ENCODE measurements around the gene ANKRD11.
A peak's percentile ranks its signal among the peaks of the same experiment; 100 is the strongest.

Gene ANKRD11

DNA sequence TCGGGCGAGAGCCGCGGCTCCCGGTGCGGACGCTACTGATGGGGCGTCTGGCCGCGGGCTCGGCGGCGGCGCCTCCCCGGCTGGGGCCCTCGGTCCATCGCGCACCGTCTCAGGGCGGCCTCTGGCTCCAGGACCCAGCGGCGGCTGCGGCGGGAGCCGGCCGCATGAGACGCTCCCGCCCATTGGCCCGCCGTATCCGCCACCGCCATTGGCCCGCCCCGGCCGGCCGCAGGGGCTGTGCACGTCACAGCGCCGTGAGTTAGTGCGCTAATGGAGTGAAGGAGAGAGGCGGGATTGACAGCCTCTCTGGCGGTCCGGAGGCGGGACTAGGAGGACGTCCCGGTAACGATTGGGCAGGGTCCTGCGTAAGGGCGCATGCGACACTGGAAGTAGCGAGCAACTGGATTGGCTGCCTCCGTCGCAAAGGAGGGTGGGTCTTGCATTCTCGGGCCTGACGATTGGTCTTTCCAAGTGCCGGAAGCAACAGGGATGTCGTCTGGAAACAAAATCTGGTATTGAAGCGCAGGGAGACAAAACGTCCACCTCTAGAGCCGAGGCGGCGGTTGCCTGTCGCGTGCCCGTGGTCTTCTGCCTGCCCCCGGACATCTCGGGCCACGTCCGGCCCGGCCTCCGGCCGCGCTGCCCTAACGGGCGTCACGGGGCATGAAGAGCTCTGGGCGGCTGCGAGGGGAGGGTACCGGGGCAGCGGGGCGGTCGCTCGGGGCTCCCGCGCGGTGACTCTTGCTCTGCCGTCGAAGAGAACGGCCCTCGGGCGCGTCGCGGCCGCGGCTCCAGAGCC is at the start of gene ANKRD11:
Gene ANKRD11, minus strand, starts transcription at position 123 of the 799 bp plus-strand sequence. CDS start 173,542 bp downstream, outside the sequence.
- Histone ChIP-seq H3K9me3 (ENCODE audit: severe bottlenecking) (no peaks in the 10 kb centered on the region), H3K4me3 (ENCODE audit: low read depth, low read length) (peak within 1 kb of the TSS; percentile 79), H3K27ac (peak within 1 kb of the TSS; percentile 77), H3K27me3 (ENCODE audit: insufficient read depth, low read depth, severe bottlenecking) (no peaks in the 10 kb centered on the region), H3K36me3 (no peaks in the 10 kb centered on the region)
- TF ChIP-seq, protein P1, sequence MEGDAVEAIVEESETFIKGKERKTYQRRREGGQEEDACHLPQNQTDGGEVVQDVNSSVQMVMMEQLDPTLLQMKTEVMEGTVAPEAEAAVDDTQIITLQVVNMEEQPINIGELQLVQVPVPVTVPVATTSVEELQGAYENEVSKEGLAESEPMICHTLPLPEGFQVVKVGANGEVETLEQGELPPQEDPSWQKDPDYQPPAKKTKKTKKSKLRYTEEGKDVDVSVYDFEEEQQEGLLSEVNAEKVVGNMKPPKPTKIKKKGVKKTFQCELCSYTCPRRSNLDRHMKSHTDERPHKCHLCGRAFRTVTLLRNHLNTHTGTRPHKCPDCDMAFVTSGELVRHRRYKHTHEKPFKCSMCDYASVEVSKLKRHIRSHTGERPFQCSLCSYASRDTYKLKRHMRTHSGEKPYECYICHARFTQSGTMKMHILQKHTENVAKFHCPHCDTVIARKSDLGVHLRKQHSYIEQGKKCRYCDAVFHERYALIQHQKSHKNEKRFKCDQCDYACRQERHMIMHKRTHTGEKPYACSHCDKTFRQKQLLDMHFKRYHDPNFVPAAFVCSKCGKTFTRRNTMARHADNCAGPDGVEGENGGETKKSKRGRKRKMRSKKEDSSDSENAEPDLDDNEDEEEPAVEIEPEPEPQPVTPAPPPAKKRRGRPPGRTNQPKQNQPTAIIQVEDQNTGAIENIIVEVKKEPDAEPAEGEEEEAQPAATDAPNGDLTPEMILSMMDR (IDR thresholded peaks at IDR 0.05; ENCODE audit: low read depth, low read length): no peak
- DNase-seq: peak; percentile 95

DNA sequence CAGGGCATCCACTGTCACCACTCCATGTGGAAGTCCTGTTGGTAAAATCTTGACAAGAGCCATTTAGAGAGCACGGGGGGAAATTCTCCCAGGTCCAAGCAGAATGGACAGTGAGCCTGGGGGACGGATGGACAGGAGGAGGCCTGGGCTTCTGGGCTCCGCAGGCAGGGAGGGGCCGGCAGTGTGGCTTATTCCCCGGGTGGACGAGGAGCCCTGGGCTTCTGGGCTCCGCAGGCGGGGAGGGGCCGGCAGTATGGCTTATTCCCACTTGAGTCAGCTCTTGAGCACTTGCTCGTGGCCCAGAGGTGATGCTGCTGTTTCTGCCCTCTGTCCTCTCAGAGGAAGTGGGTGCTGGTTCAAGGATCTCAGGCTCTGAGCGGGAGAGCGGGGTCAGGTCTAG is 47.9 kb upstream of the ANKRD11 start:
- TF ChIP-seq, protein P1 (IDR thresholded peaks at IDR 0.05; ENCODE audit: low read depth, low read length): no peak
- Histone ChIP-seq H3K9me3 (ENCODE audit: severe bottlenecking) (no peaks in the 10 kb centered on the region), H3K36me3 (peaks cover 5% of the 10 kb centered on the region; the same call in 1 of the 2 replicates), H3K27me3 (ENCODE audit: insufficient read depth, low read depth, severe bottlenecking) (no peaks in the 10 kb centered on the region), H3K27ac (no peak overlapping the region), H3K4me3 (ENCODE audit: low read depth, low read length) (no peak overlapping the region)
- no peak for DNase-seq

DNA sequence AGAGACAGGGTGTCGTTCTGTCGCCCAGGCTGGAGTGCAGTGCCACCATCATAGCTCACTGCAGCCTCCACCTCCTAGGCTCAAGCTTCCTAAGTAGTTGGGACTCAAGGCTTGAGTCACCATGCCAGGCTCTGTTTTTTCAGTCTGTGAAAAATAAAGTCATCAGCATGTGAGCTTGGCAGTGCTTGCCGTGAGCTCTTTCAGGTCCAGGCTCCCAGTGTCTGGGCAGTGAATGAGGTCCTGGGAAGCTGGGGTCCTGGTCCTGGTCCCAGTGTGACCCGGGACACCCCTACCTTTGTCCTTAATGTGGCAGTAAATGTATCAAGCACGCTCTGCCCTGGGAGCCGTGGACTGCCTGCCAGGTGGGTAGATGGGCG is 47.2 kb upstream of the ANKRD11 start:
- Histone ChIP-seq H3K36me3 (peaks cover 5% of the 10 kb centered on the region; the same call in 1 of the 2 replicates), H3K4me3 (ENCODE audit: low read depth, low read length) (no peak overlapping the region), H3K27me3 (ENCODE audit: insufficient read depth, low read depth, severe bottlenecking) (no peaks in the 10 kb centered on the region), H3K9me3 (ENCODE audit: severe bottlenecking) (no peaks in the 10 kb centered on the region), H3K27ac (no peak overlapping the region)
- no peak for DNase-seq
- TF ChIP-seq, protein P1 (IDR thresholded peaks at IDR 0.05; ENCODE audit: low read depth, low read length): no peak

DNA sequence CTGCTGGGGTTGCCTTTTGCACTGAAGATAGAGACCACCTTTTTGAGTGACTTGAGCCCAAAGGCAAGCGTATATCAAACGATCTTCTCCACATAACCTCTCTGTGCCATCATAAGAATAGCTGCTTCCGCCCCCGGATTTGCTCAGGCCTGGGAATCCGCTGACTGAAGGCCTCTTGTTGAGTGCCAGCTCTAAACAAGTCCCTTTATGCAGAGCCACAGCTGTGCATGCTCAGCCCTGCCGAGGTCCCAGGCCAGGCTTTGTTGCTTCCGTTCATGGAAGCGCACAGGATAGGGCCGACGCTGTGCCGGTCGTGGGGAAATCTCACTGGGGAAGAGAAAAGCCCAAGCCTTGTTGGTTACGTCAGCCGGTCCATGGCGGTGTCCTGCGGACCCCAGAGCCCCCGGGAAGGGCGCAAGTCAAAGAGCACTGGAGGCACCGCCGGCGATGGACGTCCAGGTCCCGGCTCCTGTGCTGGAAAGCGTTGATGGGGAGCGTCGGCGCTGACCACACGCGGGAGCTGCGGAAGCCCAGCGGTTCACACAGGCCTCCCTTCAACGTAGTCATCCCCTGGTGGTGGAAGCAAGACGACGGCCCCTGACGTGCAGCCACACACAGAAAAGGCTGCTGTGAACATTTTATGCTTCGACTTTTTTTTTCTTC is 46.7 kb upstream of the ANKRD11 start:
- Histone ChIP-seq H3K36me3 (peaks cover 5% of the 10 kb centered on the region; the same call in 1 of the 2 replicates), H3K4me3 (ENCODE audit: low read depth, low read length) (no peak overlapping the region), H3K27me3 (ENCODE audit: insufficient read depth, low read depth, severe bottlenecking) (no peaks in the 10 kb centered on the region), H3K27ac (no peak overlapping the region), H3K9me3 (ENCODE audit: severe bottlenecking) (no peaks in the 10 kb centered on the region)
- TF ChIP-seq, protein P1 (IDR thresholded peaks at IDR 0.05; ENCODE audit: low read depth, low read length): no peak
- DNase-seq: no peak

DNA sequence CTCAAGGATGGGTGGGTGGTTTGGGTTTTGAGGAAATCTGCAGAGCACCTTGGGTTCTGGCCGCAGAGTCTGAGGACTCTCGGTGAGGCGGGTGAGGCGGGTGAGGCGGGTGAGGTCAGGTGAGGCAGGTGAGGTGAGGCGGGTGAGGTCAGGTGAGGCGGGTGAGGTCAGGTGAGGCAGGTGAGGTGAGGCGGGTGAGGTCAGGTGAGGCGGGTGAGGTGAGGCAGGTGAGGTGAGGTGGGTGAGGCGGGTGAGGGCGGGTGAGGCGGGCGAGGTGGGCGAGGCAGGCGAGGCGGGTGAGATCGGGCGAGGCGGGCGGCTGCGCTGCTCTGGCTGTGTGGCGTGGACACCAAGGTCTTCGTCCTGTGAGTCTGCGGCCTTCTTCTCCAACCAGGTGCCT is 46.0 kb upstream of the ANKRD11 start:
- TF ChIP-seq, protein P1 (IDR thresholded peaks at IDR 0.05; ENCODE audit: low read depth, low read length): no peak
- H3K36me3 ChIP-seq: peaks cover 5% of the 10 kb centered on the region; the same call in 1 of the 2 replicates
- H3K27ac ChIP-seq: no peak overlapping the region
- DNase-seq: no peak
- H3K4me3 ChIP-seq (ENCODE audit: low read depth, low read length): no peak overlapping the region
- no peaks in the 10 kb centered on the region for H3K27me3 ChIP-seq (ENCODE audit: insufficient read depth, low read depth, severe bottlenecking)
- H3K9me3 ChIP-seq (ENCODE audit: severe bottlenecking): no peaks in the 10 kb centered on the region
